Activated CD4-positive, alpha-beta T cell treated with anti-CD3 and anti-CD28 coated beads, Interleukin-2, amount 10 ng/mL, durations not matched to agents 24 days and 14 days (primary cell): ENCODE results near the gene RGL3. TPM values are rescaled to one million over a fixed set of nuclear protein-coding genes. Genes with fewer than 3 reads are reported as not detected.
"Not testable (repeated sequence)": the region's sequence is repeated elsewhere in the genome, so short reads cannot be mapped to it uniquely, and the experiment has no call there.

Experiments used
- DNase-seq: peaks from one replicate; pipeline ENCODE4 v3.0.0; 2022
- H3K27ac Mint-ChIP-seq: one replicate; pipeline ENCODE4 v1.8.0; 2022; ENCODE audit warnings: mild to moderate bottlenecking, mixed read lengths
- H3K27me3 Mint-ChIP-seq: one replicate; pipeline ENCODE4 v1.8.0; 2022; ENCODE audit warnings: mixed read lengths
- H3K36me3 Mint-ChIP-seq: one replicate; pipeline ENCODE4 v1.8.0; 2022; ENCODE audit warnings: low read depth, mild to moderate bottlenecking, mixed read lengths
- H3K4me1 Mint-ChIP-seq: one replicate; pipeline ENCODE4 v1.8.0; 2021; ENCODE audit warnings: mixed read lengths
- H3K4me3 Mint-ChIP-seq: one replicate; pipeline ENCODE4 v1.8.0; 2022; ENCODE audit warnings: mild to moderate bottlenecking, moderate library complexity, mixed read lengths
- H3K9me3 Mint-ChIP-seq: one replicate; pipeline ENCODE4 v1.8.0; 2021; ENCODE audit warnings: mixed read lengths
- intact Hi-C: fragments of 100-400 bp; cut with micrococcal nuclease; formaldehyde crosslinking; loops from one replicate; pipeline ENCODE4 v1.15.1; 2023
- total RNA-seq: library from RNA; stranded (reverse); gene quantifications from 2 replicates; pipeline ENCODE4 v1.2.3, GENCODE V29; 2022

Gene RGL3
- total RNA-seq, 1 donor from 2014 or later: not detected

- no peak for DNase-seq
- Mint-ChIP-seq H3K4me3 (peak overlapping the region; percentile 58), H3K9me3 (no peaks in the 10 kb centered on the region), H3K36me3 (peaks cover 46% of the 10 kb centered on the region), H3K27ac (peak overlapping the region; percentile 15), H3K4me1 (peaks cover 27% of the 10 kb centered on the region), H3K27me3 (no peaks in the 10 kb centered on the region)
- intact Hi-C loops: no loop called here
These were observed 18.8 kb upstream of the RGL3 start for GRCh38 chr19:11437955-11438354.

GRCh38 chr19:11435833-11436313, 16.8 kb upstream of the RGL3 start:
- peaks cover 34% of the 10 kb centered on the region for H3K36me3 Mint-ChIP-seq
- peak overlapping the region; percentile 98 for H3K4me3 Mint-ChIP-seq
- intact Hi-C loops: loop anchor here (1.0 kb wide), 7 partner anchors 46 to 347 kb away; partner anchors contain the start of genes ELOF1, LDLR and ZNF653
- peak overlapping the region; percentile 95 for H3K27ac Mint-ChIP-seq
- peak; percentile 76 for DNase-seq
- H3K27me3 Mint-ChIP-seq: no peaks in the 10 kb centered on the region
- peaks cover 19% of the 10 kb centered on the region for H3K4me1 Mint-ChIP-seq
- H3K9me3 Mint-ChIP-seq: no peaks in the 10 kb centered on the region

DNA sequence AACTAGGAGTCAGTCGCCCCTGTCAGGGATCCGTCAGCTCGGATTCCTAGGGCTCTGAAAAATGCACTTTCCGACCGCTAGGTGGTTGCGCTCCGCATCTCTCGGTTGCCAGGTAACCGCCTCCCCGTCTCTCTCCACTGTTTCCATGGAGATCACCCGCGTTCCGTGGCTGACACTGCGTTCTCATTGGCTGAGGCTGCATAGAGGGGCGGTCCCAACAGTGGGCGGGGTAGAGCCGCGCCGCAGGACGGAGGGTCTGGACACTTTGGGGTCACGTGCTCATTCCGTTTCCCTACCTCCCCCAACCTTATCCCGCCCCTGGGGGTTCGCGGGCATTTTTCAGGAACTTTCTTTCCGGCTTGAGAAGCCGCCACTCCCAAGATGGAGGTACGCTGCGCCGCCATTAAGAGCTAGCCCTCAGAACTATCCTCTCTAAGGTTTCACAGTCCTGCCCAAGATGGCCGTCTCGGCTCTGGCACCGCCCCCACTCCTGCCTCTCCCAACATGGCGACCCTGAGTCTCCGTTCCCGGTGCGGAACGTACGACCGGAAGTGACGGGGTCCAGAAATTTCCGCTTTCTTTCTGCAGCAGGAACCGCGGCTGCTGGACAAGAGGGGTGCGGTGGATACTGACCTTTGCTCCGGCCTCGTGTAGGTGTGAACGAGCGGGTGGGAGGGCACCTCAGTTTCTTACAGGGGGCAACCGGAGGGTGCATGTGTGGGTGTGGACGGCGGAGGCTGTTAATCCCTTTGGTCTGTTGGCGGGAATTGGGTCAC, 16.1 kb upstream of the RGL3 start, which contains the start of the genes ODAD3 and PRKCSH:
TSS of gene ODAD3 (minus strand) at position 65 of the 776 bp plus-strand sequence. CDS start 105 bp downstream, outside the sequence.
TSS of gene PRKCSH (plus strand) at position 579 of the 776 bp plus-strand sequence. CDS start 483 bp downstream, outside the sequence.
- Mint-ChIP-seq H3K9me3 (no peaks in the 10 kb centered on the region), H3K4me1 (peaks cover 17% of the 10 kb centered on the region), H3K27me3 (peaks cover 2% of the 10 kb centered on the region), H3K36me3 (peaks cover 28% of the 10 kb centered on the region), H3K4me3 (peak within 1 kb of the TSS; percentile 98), H3K27ac (peak within 1 kb of the TSS; percentile 95)
- peak; percentile 100 for DNase-seq
- intact Hi-C loops: loop anchor here (1.0 kb wide), 7 partner anchors 47 to 346 kb away; partner anchors contain the start of genes ELOF1, LDLR and ZNF653

GRCh38 chr19:11434703-11435056, 15.6 kb upstream of the RGL3 start:
- Mint-ChIP-seq H3K27me3 (peaks cover 3% of the 10 kb centered on the region), H3K9me3 (no peaks in the 10 kb centered on the region), H3K27ac (peak overlapping the region; percentile 95), H3K36me3 (peaks cover 26% of the 10 kb centered on the region), H3K4me3 (peak overlapping the region; percentile 98), H3K4me1 (peaks cover 17% of the 10 kb centered on the region)
- no peak for DNase-seq
- intact Hi-C loops: loop anchor here (1.0 kb wide), 7 partner anchors 48 to 345 kb away; partner anchors contain the start of genes ELOF1, LDLR and ZNF653

- intact Hi-C loops, H3K27me3 Mint-ChIP-seq: not testable (repeated sequence)
These were observed 14.4 kb upstream of the RGL3 start for GRCh38 chr19:11433526-11433925.

DNA sequence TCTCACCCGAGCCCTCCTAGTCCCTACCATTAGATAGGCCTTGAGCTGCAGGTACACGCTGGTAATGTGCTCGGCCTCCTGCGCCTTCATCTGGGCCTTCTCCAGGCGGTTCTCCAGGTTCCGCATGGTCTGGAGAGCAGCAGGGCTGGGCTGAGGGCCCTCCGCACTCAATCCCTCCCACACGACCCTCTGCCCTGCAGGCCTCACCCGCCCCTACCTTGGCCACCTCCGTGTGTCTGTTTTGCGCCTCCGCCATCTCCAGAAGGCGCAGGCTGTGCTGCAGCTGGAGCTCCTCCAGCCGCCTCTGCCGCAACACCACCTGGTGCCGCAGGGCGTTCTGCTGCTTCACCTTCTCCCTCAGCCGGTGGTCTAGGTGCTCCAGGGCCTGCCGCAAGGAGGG, 7.5 kb upstream of the RGL3 start:
- Mint-ChIP-seq H3K4me1 (peaks cover 18% of the 10 kb centered on the region), H3K36me3 (no peaks in the 10 kb centered on the region), H3K4me3 (no peak overlapping the region), H3K27me3 (peaks cover 26% of the 10 kb centered on the region), H3K9me3 (no peaks in the 10 kb centered on the region), H3K27ac (no peak overlapping the region)
- intact Hi-C loops: no loop called here
- DNase-seq: no peak

More at GRCh38 chr19:11433526-11433925, 14.4 kb upstream of the RGL3 start:
- not testable (repeated sequence) for H3K9me3 Mint-ChIP-seq, H3K4me3 Mint-ChIP-seq, H3K27ac Mint-ChIP-seq, DNase-seq
- peaks cover 17% of the 10 kb centered on the region for H3K4me1 Mint-ChIP-seq
- peaks cover 23% of the 10 kb centered on the region for H3K36me3 Mint-ChIP-seq

GRCh38 chr19:11425719-11426457, 6.8 kb upstream of the RGL3 start:
- no peak overlapping the region for H3K27ac Mint-ChIP-seq
- H3K4me3 Mint-ChIP-seq: no peak overlapping the region
- H3K9me3 Mint-ChIP-seq: no peaks in the 10 kb centered on the region
- intact Hi-C loops: no loop called here
- peaks cover 26% of the 10 kb centered on the region for H3K4me1 Mint-ChIP-seq
- H3K27me3 Mint-ChIP-seq: peaks cover 34% of the 10 kb centered on the region
- DNase-seq: no peak
- H3K36me3 Mint-ChIP-seq: no peaks in the 10 kb centered on the region

DNA sequence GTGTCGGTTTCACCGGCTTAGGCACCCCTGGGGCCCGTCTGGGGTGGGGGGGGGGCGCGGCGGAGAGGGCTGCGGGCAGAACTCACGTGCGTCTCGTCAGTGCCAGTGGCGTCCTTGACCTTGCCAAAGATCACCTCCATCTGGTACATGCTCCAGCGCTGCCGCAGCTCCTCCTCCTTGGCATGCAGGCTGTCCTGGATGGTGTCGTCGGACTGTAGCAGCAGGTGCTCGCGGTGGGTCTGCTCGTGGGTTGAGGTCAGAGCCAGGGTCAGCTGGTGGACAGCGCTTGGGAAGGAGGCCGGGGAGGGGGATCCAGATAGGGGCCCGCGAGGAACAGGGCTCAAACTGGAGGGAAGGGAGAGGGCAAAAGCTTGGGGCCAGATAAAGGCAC, 4.7 kb upstream of the RGL3 start:
- intact Hi-C loops: loop anchor here (5.0 kb wide), 1 partner anchor 59 kb away; the partner anchor contains the start of gene ELAVL3
- H3K27ac Mint-ChIP-seq: no peak overlapping the region
- peaks cover 33% of the 10 kb centered on the region for H3K4me1 Mint-ChIP-seq
- H3K36me3 Mint-ChIP-seq: no peaks in the 10 kb centered on the region
- peaks cover 47% of the 10 kb centered on the region for H3K27me3 Mint-ChIP-seq
- H3K9me3 Mint-ChIP-seq: no peaks in the 10 kb centered on the region
- H3K4me3 Mint-ChIP-seq: no peak overlapping the region
- DNase-seq: no peak

GRCh38 chr19:11423164-11423790, 4.2 kb upstream of the RGL3 start:
- no peak overlapping the region for H3K27ac Mint-ChIP-seq
- DNase-seq: no peak
- no peaks in the 10 kb centered on the region for H3K36me3 Mint-ChIP-seq
- peaks cover 52% of the 10 kb centered on the region for H3K27me3 Mint-ChIP-seq
- intact Hi-C loops: loop anchor here (5.0 kb wide), 1 partner anchor 59 kb away; the partner anchor contains the start of gene ELAVL3
- H3K9me3 Mint-ChIP-seq: no peaks in the 10 kb centered on the region
- H3K4me1 Mint-ChIP-seq: peaks cover 33% of the 10 kb centered on the region
- peak overlapping the region; percentile 82 for H3K4me3 Mint-ChIP-seq

DNA sequence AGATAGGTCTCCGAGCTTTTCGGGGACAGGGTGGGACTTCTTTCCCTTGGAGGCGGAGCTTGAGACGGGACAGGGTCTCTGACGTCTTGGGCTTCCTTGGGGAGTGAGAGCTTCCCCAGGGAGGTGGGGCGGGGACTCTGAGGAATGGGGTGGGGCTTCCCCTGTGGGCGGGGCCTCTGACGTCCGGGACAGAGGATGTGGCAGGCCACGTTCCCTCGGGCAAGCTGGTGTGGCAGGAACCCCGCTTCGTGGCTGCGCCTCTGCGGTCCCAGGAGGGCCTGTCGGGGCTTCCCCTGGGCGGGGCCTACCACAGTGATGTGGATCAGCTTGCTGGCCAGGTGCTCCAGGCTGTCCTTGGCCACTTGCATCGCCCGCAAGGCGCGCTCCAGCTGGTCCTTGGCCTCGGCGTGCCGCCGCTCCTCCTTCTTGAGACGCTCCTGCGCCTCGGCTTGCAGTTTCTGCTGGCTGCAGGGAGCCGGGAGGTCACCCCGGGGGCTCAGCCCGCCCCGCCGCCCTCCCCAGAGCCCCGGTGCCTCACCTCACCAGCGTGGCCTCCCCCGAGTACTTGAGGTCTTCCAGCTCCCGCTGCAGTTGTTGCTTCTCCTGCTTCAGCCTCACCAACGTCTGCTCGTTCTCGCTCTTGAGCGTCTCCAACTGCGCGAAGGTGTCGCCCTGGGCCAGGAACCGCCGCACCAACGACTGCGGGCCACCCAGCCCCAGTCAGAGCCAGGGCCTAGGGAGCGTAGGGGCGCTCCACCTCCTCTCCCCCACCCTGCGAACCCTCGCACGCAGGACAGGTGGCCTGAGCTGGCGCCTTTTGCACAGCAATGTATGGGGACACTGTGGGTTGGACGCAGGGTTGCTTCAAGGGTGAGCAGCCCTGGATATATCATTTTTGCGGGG, 3.3 kb upstream of the RGL3 start:
- peaks cover 33% of the 10 kb centered on the region for H3K4me1 Mint-ChIP-seq
- peaks cover 61% of the 10 kb centered on the region for H3K27me3 Mint-ChIP-seq
- intact Hi-C loops: loop anchor here (5.0 kb wide), 1 partner anchor 60 kb away; the partner anchor contains the start of gene ELAVL3
- H3K9me3 Mint-ChIP-seq: no peaks in the 10 kb centered on the region
- peak overlapping the region; percentile 60 for H3K27ac Mint-ChIP-seq
- DNase-seq: peak; percentile 92
- H3K4me3 Mint-ChIP-seq: peak overlapping the region; percentile 82
- no peaks in the 10 kb centered on the region for H3K36me3 Mint-ChIP-seq

DNA sequence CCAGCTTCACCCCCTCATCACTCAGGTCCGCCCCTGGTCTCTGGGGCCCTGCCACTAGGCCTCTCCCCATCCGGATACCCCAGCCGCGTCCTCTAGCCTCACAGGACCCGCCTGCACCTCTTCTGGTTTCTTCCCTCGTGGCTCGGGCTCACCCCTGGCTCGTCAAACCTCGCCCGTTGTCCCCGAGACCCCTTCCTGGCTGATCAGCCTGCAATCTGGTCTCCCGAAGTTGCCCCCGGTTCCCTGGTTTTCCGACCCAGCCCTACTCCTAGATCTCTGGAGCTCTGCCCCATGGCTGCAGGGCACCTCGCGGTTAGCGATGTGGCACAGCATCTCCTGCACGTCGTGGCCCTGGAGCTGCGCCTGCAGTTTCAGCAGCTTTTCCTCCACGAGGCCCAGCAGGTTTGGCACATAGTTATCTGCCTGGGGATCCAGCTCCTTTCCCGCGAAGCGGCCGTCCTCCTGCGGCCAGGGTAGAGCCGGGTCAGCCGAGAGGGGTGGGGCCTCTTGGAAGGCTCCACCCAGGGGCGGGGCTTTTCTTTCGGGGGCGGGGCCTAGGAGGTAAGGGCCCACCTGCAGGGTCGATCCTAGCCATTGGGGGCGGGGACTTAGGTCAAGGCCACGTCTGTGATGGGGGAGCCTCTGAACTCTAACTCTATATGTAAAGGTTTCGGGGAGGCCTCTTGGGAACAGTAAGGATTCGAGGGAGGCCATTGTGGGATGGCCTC, 2.4 kb upstream of the RGL3 start:
- Mint-ChIP-seq H3K4me3 (peak overlapping the region; percentile 82), H3K9me3 (no peaks in the 10 kb centered on the region), H3K4me1 (peaks cover 33% of the 10 kb centered on the region), H3K27me3 (peaks cover 68% of the 10 kb centered on the region), H3K36me3 (no peaks in the 10 kb centered on the region), H3K27ac (no peak overlapping the region)
- DNase-seq: peak; percentile 80
- intact Hi-C loops: loop anchor here (2.0 to 5.0 kb wide), 2 partner anchors 39 to 61 kb away; partner anchors contain the start of gene ELAVL3
